HPDE6-E6E7 (cell line): ENCODE results near the gene ANTXR1.

ENCODE experiments used
- DNase-seq: peaks from one replicate; pipeline ENCODE4 v3.0.0; 2011; ENCODE audit warnings: missing footprints; ENCODE audit errors: extremely low spot score

The ANTXR1 gene

DNA sequence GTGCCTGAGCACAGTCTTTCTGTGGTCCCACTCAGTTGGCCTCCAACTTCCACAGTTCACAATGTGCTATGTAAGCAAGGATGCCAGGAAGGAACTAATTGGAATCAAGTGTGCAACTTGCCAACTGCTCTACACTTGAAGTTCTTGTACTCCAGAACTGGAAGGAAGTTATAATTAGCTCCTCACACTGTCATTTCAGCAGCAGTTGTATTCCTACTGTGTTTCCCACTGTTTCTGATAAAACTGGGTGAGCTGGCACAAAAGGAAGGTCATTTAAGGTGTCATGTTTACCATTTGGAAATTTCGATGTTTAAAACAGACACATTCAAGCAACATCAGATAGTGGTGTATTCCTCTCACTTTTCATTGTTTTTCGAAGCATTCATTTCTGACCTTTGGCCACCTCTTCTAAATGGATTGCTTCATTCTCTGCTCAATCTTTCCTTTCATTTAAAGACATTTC, 84.2 kb downstream of the ANTXR1 start:
- DNase-seq: no peak

DNA sequence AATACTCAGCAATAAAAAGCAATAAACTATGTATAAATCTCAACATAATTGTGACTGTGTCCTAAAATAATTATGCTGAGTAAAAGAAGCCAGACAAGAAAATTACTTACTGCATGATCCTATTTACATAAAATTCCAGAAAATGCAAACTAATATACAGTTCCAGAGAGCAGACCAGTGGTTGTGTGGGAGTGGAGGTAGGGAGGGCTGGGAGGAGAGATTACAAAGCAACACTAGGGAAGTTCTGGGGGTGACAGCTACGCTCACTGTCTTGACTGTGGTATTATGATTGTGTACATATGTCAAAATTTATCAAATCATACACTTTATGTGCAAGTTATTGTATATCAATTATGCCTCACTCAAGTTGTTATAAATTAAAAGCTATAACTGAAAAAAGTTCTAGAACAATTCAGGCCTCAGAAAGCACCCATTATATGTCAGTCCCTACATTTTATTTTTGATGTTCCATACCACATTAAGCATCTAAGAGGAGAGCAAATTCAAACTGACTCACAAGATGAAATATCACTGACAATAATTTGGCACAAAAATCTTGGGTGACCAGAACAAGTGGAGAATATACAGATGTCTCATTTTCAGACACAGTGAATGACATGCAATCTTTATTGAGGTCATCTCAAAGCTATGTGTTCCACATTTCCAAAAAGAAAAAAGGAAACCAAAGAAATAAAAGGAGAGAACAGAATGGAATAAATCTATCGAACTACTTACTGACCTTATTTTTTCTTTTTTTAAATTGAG, 85.1 kb downstream of the ANTXR1 start:
- no peak for DNase-seq

DNA sequence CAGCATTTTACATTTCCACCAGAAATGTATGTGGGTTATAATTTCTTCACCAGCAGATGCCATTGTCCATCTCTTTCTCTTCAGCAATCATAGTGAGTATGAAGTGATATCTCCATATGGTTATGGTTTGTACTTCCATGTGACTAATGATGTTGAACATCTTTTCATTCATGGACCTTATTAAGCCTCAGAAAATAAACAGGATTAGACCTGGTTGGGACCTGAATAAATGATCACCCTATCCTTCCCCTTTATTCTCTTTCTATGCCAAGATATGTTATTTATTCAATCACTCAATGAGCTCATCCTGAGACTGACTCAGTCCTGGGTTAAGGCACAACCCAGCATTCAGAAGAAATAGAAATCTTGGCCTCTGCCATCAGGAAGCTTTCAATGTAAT, 86.6 kb downstream of the ANTXR1 start:
- DNase-seq: no peak

DNA sequence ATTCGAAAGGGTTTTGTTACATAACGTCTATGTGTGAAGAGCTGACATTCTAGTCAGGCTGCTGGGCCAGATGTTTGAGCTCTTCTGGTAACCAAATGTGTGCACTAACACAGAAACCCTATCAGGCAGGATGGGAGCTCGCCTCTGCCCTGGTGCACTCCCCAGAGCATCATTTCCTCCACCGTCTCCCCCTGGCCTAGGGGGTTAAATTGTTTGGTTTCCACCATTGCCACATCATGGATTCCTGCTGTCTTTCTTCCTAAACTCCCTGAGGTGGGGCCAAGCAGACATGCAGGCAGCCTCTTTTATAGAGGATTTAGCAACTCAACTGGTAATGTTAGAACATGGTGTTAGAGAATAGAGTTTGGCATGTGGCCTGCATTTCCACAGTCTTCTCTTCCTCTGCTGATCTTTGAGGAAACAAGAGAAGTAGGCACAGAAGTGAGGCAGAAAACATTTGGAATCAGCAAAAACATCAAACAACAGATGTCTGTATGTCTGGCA, 87.3 kb downstream of the ANTXR1 start:
- no peak for DNase-seq

DNA sequence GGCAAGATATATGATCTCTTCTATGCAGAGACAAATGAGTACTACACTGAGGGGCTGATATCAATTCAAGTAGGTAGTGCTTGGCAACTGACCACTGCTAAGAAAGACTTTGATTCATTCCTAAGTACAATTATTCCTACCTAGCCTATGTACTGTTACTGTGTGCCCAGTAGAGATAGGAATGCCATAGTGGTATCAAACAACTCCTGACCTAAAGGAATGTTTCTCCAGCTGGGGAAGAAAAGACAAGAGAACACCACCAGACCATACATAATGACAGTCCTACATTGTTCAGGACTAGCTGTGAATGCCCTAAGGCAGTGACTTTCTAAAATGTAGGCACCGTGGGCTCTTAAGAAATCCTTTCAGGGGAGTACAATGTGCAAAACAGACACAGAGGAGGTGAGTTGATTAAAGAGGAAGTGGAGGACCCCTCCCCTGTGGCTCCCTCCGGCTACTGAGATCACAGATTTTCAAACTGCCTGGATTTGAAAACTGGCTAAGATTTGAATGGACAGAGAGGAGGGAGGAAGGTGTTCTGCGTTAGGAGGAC, 89.1 kb downstream of the ANTXR1 start:
- DNase-seq: no peak

DNA sequence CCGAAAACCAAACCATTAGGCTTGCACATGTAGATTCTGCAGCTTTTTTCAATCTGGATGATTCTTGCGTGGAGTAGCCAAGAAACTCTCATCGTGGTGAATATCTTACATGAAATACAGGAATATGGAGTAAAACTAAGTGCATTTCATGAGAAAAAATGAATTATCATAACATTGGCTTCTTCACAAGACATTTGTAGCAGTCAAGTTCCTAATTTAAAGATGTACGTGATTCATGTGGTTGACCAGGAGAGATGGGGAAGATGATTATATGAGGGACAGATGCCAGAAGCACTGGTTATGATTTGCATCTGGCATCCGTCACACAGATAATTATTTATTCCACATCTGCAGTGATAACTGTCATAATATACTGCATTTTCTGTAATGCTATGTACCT, 90.4 kb downstream of the ANTXR1 start:
- DNase-seq: no peak

DNA sequence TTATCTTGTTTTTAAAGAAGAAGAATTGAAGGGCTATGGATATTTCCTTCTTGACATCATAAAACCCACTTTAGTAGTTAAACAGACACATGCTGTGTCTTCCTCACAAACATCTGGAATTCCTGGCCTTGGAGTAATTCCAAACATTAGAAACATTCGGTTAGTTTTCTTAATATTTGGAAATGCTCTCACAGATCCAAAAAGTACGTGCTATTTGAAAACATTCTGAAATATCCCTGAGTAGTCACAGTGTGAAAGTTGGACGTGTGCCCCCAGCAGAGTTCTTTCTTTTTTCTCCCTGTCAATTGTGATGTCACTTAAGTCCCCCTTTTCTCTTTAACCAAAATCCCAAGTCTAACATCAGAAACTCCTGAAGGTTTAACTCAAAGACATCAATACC, 91.3 kb downstream of the ANTXR1 start:
- no peak for DNase-seq

DNA sequence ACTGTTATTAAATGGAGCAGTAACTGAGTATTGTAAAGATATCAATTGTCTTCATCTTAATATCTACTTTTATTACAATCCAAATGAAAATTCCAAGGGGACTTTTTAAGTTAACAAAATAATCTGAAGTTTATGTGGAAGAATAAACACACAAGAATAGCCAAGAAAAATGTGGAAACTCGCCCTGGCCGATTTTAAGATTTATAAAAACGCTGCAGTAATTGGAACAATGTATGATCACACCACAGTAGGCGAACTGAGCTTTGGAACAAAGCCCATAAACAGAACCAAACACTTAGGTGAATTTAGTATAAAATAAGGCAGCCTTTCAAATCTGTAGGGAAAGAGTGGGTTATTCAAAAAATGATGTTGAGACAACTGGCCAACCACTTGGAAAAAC, 96.3 kb downstream of the ANTXR1 start:
- DNase-seq: no peak

DNA sequence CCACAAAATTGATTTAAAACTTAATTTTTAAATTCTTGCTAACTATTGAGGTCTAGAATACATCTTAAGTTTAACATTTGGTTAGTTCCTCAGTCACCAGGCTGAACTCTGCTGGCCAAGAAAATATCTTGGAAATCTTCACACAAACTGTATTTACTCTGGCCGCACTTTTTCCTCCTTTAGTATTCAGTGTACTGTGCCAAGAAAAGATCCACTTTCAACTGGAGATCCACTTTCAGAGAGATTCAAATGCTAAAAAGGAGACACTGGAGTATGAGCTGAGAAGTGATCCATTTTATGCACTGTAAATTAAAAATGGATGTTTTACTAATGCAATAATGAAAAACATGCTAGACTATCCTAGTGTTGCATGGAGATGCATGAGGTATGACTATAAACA, 98.1 kb downstream of the ANTXR1 start:
- DNase-seq: no peak

DNA sequence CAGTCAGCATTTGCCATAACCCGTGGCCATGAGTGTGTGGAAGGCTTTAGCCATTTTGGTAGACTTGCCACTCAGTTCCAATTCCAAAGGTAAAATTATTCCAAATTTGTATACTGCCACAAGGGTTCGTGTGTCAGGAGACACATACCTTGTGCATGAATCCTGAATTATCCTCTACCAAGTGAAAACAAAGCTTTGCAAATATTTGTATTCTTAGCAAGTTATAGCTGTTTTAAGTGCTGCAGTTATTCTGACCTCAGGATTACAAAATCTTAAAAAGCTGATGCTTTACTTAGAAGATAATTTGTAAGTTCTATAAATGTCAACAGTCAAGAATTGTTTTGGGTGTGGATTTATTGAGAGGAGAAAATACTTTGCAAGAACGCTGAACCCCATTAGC, 100.6 kb downstream of the ANTXR1 start:
- DNase-seq: no peak

DNA sequence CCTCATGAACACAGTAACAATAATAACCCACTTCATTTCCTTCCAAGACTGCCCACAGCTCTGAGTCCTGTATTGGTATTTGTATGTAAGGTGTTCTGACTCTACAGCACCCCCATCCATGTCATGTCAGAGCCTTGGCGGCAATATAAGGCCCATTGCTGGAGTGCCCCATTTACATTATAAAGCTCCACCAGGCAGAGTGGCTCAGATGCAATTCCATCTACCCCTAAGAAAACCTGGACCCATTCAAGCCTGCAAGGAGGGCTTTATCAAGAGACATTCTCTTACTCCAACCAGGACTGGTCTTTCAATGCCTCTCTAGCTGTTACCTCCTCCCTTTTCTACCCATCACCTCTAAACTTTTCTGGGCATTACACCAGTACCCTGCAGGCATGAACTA, 101.6 kb downstream of the ANTXR1 start:
- DNase-seq: no peak

DNA sequence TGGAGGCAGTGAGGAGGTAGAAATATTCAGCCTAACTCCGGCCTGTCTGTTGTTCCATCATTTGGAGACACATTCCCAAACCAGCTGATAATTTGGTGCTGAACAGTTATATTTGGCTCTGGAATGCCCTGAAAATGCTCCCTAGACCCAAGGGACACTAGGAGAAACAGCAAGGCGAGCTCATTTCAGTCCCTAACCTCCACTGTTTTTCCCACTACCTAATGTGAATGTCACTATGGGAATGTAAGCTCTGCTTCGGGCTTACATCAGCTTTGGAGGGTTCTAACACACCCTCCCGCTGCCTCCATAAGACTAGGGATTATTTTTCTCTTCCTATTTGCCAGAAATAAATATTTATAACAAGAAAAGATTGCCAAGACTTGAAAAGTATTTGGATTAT, 103.5 kb downstream of the ANTXR1 start:
- DNase-seq: no peak

DNA sequence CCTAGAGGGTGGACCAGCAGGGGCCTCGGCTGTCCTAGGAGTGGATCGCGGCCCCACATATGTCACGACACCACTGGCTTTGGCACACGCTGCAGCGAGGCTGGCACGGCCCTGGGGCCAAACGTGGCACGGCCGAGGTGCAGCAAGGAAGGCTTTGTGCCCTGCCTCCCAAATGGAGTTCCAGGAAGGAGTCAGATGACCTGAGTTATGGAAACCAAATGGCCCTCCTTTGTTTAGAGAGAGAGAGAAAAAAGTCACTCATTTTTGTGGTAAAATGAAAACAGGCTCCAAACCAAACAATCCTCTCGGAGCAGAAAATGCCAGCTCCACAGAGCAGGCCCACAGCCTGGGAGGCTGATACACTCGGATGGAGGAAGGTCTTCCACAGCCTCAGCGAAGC, 105.6 kb downstream of the ANTXR1 start:
- DNase-seq: no peak

DNA sequence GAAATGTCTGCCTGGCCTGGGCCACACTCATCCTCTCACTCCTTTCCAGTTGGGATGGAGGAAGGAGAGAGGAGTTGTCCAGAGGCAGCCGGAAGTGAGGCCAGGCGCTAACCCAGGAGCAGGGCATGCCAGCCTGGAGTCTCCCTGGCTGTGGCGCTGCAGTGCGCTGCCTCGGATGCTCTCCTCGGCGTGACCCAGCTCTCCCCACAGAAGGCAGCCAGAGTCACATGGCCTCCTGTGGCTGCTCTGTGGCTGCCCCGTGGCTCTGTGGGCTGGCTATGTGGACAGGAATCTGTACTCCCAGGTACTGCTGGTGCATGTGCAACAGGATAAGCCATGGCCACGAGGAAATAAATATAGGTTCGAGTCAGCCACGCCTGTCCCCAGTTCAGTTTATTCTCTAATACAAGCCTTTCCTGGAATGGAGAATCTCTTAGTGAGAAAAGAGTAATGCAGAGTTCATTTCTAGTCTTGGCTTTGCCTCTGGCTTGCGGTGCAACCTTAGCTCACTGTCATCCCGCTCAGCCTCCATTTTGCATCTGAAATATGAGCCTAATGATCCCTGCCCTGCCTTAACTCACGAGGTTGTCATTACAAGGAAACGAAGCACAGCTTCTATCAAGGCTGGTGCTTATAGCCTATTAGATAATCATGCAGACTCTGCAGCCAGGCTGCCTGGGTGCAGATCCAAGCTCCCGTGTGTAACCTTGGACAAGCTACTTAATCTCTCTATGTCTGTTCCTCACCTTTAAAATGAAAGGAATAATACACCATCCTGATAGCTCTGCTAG, 106.3 kb downstream of the ANTXR1 start:
- DNase-seq: no peak

DNA sequence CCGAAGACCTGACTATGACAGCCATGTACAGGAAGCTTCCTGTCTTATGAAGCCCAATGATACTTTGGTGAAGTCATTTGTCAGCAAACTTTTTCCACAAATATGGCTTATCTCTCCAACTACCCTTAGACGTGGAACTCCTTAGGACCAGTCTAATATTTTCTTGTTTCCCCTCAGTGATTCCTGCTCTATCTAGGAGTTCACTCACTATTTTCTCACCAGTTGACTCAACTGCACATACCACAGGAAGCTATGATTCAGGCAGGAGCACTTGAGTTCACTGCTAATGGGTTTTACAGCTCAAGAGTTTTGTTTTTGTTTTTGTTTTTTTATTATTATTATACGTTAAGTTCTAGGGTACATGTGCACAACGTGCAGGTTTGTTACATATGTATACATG, 109.3 kb downstream of the ANTXR1 start:
- DNase-seq: no peak

DNA sequence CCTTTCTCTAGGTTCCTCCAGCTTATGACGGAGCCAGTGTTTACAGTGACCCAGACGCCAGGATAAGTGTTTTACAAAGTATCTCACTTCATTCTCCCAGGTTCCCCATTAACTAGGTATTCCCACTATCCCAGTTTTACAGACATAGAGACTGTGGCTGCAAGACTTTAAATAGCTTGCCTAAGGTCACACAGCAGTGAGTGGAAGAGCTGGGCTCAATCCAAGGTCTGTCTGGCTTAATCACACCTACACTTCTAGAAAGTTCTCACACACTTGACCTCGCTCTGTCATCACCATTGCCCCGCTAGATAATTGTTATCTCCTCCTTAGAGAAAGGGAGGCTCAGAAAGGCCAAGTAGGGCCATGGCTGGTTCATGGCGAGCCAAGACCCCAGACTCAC, 110.2 kb downstream of the ANTXR1 start:
- DNase-seq: no peak

DNA sequence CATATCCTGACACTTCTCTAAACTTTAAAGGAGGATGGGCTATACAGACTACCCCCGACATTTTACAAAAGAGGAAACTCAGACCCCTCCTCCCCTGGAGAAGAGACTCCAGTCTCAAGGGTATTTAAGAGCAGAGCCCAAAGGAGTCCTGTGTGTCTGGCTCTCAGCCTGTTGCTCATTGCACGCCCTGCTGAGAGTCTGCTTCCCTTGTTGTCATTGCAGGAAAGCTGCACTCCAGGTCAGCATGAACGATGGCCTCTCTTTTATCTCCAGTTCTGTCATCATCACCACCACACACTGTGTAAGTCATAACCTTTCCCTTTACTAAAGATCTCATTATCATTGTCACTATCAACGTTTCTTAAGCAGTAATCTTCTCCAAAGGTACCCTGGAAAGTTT, 111.4 kb downstream of the ANTXR1 start:
- no peak for DNase-seq

DNA sequence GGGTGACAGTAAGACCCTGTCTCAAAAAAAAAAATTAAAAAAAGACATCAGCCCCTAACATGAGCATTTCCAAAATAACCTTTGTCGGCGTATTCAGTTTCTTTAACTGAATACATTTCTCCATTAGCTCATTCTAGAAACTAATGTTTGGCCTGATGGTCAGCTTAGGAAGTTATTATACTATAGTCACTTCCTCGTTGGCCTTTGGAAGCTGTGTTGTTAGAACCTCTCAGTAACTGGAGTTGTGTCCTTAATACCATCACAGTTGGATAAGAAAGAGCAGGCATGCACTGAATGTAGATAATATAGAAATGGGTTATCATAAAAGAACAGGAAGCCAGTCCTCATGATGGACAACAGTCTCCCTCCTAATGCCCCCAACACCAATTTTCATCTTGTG, 112.8 kb downstream of the ANTXR1 start:
- DNase-seq: no peak

DNA sequence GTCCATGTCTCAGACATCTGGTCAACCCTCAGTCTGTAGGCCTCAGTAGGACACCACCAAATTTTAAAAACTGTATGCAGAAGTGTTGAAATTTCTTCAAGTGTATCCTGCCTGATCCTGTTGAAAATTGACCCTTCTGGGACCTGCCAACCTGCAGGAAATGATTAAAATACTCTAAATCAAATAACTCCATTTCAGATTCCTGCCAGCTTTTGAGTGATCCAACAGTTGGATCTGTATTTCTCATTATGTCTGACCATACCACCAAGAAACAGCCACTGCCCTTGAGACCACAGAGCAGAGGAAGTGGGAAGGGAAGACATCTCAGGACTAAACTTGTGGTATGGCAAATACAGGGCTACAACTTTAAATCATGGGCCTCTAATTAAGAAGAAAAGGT, 113.4 kb downstream of the ANTXR1 start:
- DNase-seq: no peak

DNA sequence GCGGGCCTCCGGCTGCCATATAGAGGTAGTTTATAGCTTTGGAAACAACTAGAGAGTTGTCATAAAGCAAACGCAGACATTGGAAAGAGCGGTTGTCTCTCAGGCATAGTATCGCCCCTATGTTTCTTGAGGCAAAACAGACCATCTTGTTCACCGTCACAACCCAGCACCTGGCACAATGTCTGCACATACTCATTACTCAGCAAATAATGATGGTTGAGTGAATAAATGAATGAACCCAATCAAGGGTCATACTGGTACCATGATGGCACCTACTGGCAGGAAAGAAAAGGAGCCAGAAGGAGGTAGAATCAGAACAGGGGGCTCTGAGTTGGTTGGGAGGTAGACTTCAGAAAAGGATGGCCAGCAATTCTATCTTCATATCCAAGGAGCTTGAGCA, 118.5 kb downstream of the ANTXR1 start:
- DNase-seq: no peak

DNA sequence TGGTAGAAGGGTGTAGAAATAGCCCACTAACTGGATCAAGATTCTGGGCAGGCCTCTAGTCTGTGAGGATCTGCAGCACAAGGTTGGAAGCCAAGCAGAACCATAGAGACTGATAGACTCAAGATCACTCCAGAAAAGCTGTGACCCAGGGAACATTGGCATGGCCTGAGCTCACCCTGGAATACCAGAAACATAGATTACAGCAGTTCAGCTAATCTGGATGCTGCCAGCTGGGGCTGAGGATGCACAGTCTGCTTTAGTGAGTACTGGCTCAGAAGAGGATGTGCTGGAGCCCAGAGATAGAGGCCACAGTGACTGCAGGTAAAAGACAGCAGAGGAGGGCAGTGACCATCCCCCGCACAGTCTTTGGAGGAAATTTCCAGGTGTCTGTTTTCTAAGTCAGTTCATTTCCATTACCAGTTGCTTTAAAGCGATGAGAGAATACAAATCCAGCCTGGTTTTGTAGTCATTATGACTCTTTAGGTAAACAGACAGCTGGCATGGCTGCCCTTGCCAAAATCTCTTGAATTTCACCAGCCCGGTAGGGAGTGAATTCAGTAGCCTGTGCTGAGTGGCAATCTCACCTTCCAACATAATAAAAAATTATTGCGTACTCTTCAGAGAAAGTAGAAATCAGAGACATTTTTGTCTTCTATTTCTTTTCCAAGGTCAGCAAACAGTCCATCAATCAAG, 119.2 kb downstream of the ANTXR1 start:
- no peak for DNase-seq

DNA sequence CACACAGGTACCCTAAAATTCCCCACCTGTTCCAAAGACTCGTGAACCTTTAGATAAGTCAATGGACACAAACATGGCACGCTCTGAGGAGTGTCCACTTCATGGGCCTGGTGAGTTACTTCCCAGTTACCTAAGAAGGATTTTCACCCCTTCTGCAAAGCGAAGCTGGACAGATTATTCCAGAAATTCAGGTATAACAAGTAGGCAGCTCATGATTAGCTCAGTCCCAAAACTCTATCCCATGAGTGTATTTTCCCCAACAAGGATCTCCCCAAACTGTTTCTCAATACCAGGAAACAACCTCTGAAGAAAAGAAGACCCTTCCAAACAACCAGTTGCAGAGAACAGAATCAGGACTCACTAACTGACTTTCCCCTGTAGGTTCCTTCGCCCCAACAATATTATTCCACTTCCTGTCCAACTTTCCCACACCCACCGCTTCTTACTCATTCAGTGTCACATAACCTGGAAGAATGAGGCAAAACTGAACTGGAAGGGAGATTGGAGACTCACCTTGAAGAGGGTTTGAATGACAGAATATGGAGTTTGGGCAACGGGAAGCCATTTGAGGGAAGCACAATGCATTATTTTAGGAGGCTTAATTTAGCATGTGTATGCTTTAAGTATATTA, 120.1 kb downstream of the ANTXR1 start:
- no peak for DNase-seq
